H1 (cell line): ENCODE data around the gene UROD. TPM values are rescaled to one million over a fixed set of nuclear protein-coding genes. Genes with fewer than 3 reads are reported as not detected.
A peak's percentile ranks its signal among the peaks of the same experiment; 100 is the strongest.

ENCODE experiments used
- ASH2L ChIP-seq: fragments of 200-600, 300-600 bp; sonication (generic); IDR thresholded peaks from one replicate; pipeline ENCODE4 v1.7.1; 2017; ENCODE audit warnings: low read length
- CBX8 ChIP-seq: fragments of 300-800, 300-1000 bp; sonication (generic); IDR thresholded peaks from 2 replicates; pipeline ENCODE4 v1.7.1; 2016; ENCODE audit warnings: low read depth, low read length, borderline replicate concordance
- CHD1 ChIP-seq: IDR thresholded peaks from 2 replicates; pipeline ENCODE4 v1.6.1; 2012; ENCODE audit warnings: low read depth, low read length, improper control_type of control experiment
- CTBP2 ChIP-seq: IDR thresholded peaks from 2 replicates; pipeline ENCODE4 v1.7.0; 2011; ENCODE audit warnings: borderline replicate concordance, mild to moderate bottlenecking, moderate library complexity, mixed read lengths, low read length; ENCODE audit not compliant: insufficient read depth, insufficient read length
- CTCF ChIP-seq, 3 experiments: IDR thresholded peaks; 1 replicate in 2 of 3; 2 replicates in 1 of 3; pipeline versions ENCODE4 v1.5.1 to v1.6.1; 2011; ENCODE audit warnings: low read length in 3 of 3, mild to moderate bottlenecking in 3 of 3, inconsistent platforms in 2 of 3, low read depth in 1 of 3, moderate library complexity in 1 of 3; ENCODE audit not compliant: insufficient read depth in 1 of 3; ENCODE audit errors: control extremely low read depth in 1 of 3
- EGR1 ChIP-seq: IDR thresholded peaks from 2 replicates; pipeline ENCODE4 v1.6.1; 2011; ENCODE audit warnings: low read depth, low read length, borderline replicate concordance
- FOSL1 ChIP-seq: IDR thresholded peaks from 2 replicates; pipeline ENCODE4 v1.6.1; 2011; ENCODE audit warnings: mild to moderate bottlenecking, low read depth, low read length, moderate library complexity; ENCODE audit not compliant: insufficient read depth
- HDAC2 ChIP-seq, 2 experiments: fragments of 300-600 bp in 1 of 2; sonication (generic) in 1 of 2; IDR thresholded peaks; 2 replicates each; pipeline ENCODE4 v1.6.1; 2011 to 2012; ENCODE audit warnings: low read depth in 2 of 2, low read length in 2 of 2, mild to moderate bottlenecking in 2 of 2, moderate library complexity in 2 of 2, borderline replicate concordance in 1 of 2, inconsistent platforms in 1 of 2
- HDAC6 ChIP-seq: IDR thresholded peaks from one replicate; pipeline ENCODE4 v1.7.1; 2012; ENCODE audit warnings: low read depth, mild to moderate bottlenecking, inconsistent platforms, low read length, moderate library complexity
- JUND ChIP-seq: IDR thresholded peaks from 2 replicates; pipeline ENCODE4 v1.6.1; 2011; ENCODE audit warnings: mild to moderate bottlenecking, improper control_type of control experiment, low read length
- NRF1 ChIP-seq: IDR thresholded peaks from 2 replicates; pipeline ENCODE4 v1.6.1; 2011; ENCODE audit warnings: mild to moderate bottlenecking, low read depth, low read length, improper control_type of control experiment
- RNF2 ChIP-seq: fragments of 200-900, 300-1000 bp; sonication (generic); IDR thresholded peaks from 2 replicates; pipeline ENCODE4 v1.7.1; 2016; ENCODE audit warnings: borderline replicate concordance, low read depth, mild to moderate bottlenecking, antibody characterized with exemption, low read length; ENCODE audit not compliant: poor library complexity, severe bottlenecking; ENCODE audit errors: missing control alignments
- SAP30 ChIP-seq: fragments of 300-600 bp; sonication (generic); IDR thresholded peaks from 2 replicates; pipeline ENCODE4 v1.7.1; 2012; ENCODE audit warnings: low read length, moderate library complexity, mild to moderate bottlenecking, inconsistent platforms; ENCODE audit not compliant: insufficient read depth, insufficient replicate concordance
- SIN3A ChIP-seq, 2 experiments: IDR thresholded peaks in 1 of 2; conservative IDR thresholded peaks in 1 of 2; 2 replicates each; pipeline ENCODE4 v1.6.1; 2011 to 2012; ENCODE audit warnings: low read length in 2 of 2, improper control_type of control experiment in 1 of 2, low read depth in 1 of 2, mild to moderate bottlenecking in 1 of 2
- SIRT6 ChIP-seq: IDR thresholded peaks from one replicate; pipeline ENCODE4 v1.7.1; 2012; ENCODE audit warnings: low read length, inconsistent platforms
- TCF12 ChIP-seq: IDR thresholded peaks from 2 replicates; pipeline ENCODE4 v1.6.1; 2011; ENCODE audit warnings: low read depth, mild to moderate bottlenecking, low read length
- ZNF274 ChIP-seq: IDR thresholded peaks from 2 replicates; pipeline ENCODE4 v1.7.0; 2012; ENCODE audit warnings: low read length, borderline replicate concordance; ENCODE audit errors: extremely low read depth
- polyA plus RNA-seq, 7 experiments: library from polyadenylated mRNA; depleted of rRNA in 3 of 7; stranded (reverse) in 5 of 7; unstranded in 2 of 7; fragments of >200 nt in 5 of 7; fragments of 200-250 nt in 2 of 7; gene quantifications; 1 replicate in 5 of 7; 2 replicates in 1 of 7; 4 replicates in 1 of 7; pipeline versions ENCODE4 v1.2.1 to v1.2.3, GENCODE V29; 2011 to 2013; ENCODE audit warnings: missing spikeins in 2 of 7, mixed read lengths in 2 of 7
- total RNA-seq: library from RNA; stranded (reverse); fragmentation: NEBNext Ultra II Directional; extraction: Animal tissue kit (Norgen Biotek cat#: 25700); gene quantifications from 2 replicates; pipeline ENCODE4 v1.2.1, GENCODE V29; 2021
- TF ChIP-seq, protein P1 (sequence below): IDR thresholded peaks from 2 replicates; pipeline ENCODE4 v1.6.1; 2012; ENCODE audit warnings: low read length, inconsistent platforms

The UROD gene
- total and polyA plus RNA-seq, 2 of the 8 experiments (the other 6 are each of a cell fraction or from before 2014, with no cell fraction given) = 86.6 to 220 TPM

- TF ChIP-seq SIN3A (conservative IDR thresholded peaks at IDR 0.05 in 1 of 2, IDR thresholded peaks at IDR 0.05 in 1 of 2; ENCODE audit: low read depth in 1 of 2, low read length in 2 of 2) = peak; percentile 97 to 98
- no peak for TF ChIP-seq CTCF (IDR thresholded peaks at IDR 0.05; ENCODE audit: control extremely low read depth in 1 of 3, insufficient read depth in 1 of 3, low read depth in 1 of 3, low read length in 3 of 3)
- TF ChIP-seq SAP30 = no peak
- TF ChIP-seq CTBP2 = no peak
- TF ChIP-seq FOSL1 = no peak
- no peak for TF ChIP-seq SIRT6
- no peak for TF ChIP-seq CHD1
- TF ChIP-seq, protein P1, sequence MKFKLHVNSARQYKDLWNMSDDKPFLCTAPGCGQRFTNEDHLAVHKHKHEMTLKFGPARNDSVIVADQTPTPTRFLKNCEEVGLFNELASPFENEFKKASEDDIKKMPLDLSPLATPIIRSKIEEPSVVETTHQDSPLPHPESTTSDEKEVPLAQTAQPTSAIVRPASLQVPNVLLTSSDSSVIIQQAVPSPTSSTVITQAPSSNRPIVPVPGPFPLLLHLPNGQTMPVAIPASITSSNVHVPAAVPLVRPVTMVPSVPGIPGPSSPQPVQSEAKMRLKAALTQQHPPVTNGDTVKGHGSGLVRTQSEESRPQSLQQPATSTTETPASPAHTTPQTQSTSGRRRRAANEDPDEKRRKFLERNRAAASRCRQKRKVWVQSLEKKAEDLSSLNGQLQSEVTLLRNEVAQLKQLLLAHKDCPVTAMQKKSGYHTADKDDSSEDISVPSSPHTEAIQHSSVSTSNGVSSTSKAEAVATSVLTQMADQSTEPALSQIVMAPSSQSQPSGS = no peak
- TF ChIP-seq ZNF274 = no peak
- TF ChIP-seq CBX8 = no peak
- no peak for TF ChIP-seq HDAC6
- TF ChIP-seq HDAC2 (IDR thresholded peaks at IDR 0.05; ENCODE audit: borderline replicate concordance in 1 of 2, low read depth in 2 of 2, low read length in 2 of 2) = 0 out of 4 replicates have a peak, but pooled peaks of 1 of the 2 experiments have one; percentile 57
- TF ChIP-seq ASH2L = peak; percentile 51
- no peak for TF ChIP-seq NRF1
- TF ChIP-seq JUND = no peak
- peak; percentile 79 for TF ChIP-seq EGR1
- TF ChIP-seq RNF2 = no peak
- no peak for TF ChIP-seq TCF12
Observed at GRCh38 chr1:45011837-45012638, at the start of gene UROD (continued).
